ENCODE measurements around the gene RASGRP1. TPM values are rescaled to one million over a fixed set of nuclear protein-coding genes. Genes with fewer than 3 reads are reported as not detected.
"Not testable (repeated sequence)": the region's sequence is repeated elsewhere in the genome, so short reads cannot be mapped to it uniquely, and the experiment has no call there.

RASGRP1 gene
- total RNA-seq, 4 donors from 2014 or later: 0.22 to 2.1 (median 1.3) TPM

DNA sequence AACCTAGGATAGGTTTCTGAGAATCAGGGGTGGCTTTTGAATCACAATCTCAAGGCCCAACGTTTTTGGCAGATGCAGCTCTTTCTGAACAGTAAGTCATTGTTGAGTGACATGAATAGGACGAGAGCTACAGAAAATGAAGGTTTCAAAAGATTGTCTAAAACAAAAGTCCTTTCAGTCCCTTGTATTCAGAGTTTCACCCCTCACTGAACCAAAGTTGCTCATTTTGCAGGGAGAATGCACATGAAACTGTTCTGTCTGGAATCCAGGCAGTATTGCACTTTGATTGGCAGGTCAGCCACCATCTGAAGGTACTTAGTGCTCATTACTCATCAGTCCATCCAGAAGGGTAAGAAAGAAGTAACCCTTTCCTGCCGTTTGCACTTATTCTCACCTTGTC lies 24.1 kb upstream of the RASGRP1 start:
- no peaks in the 10 kb centered on the region for H3K36me3 ChIP-seq
- DNase-seq (ENCODE audit: low spot score in 2 of 2): no peak
- no peaks in the 10 kb centered on the region for H3K9me3 ChIP-seq
- TF ChIP-seq POLR2A (IDR thresholded peaks at IDR 0.05): no peak
- H3K4me1 ChIP-seq: peaks cover 0 to 11% (median 0%) of the 10 kb centered on the region in 4 donors
- no peak overlapping the region for H3K4me3 ChIP-seq
- H3K27ac ChIP-seq: peak overlapping the region in 1 of 4 donors; percentile 25
- WGBS, 2 donors: 25 to 30% methylated on average over 3 of the region's 3 CpGs
- H3K27me3 ChIP-seq: no peaks in the 10 kb centered on the region

DNA sequence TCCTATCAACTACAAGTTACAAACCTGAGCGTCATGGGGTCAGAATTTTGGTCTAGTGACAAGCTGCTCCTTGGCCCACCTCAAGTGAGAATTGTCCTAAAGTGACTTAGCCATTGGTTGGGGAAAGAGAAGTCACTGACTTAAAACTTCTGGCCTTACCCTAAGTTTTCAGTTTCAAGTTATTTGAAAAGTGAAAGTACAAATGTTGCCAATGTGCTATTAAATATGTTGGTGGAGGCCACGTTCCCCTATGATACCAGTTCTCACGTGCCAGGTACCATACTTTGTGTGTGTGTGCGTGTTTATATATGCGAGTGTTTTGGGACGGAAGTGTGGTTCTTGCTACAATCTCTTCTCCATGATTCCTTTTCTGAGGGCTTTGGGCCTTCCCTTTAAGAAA lies 22.6 kb upstream of the RASGRP1 start:
- Histone ChIP-seq H3K4me3 (no peak overlapping the region), H3K27ac (no peak overlapping the region), H3K36me3 (no peaks in the 10 kb centered on the region), H3K4me1 (peaks cover 0 to 11% (median 0%) of the 10 kb centered on the region in 4 donors), H3K9me3 (no peaks in the 10 kb centered on the region), H3K27me3 (no peaks in the 10 kb centered on the region)
- TF ChIP-seq EP300 (IDR thresholded peaks at IDR 0.05): no peak
- TF ChIP-seq, protein P1, sequence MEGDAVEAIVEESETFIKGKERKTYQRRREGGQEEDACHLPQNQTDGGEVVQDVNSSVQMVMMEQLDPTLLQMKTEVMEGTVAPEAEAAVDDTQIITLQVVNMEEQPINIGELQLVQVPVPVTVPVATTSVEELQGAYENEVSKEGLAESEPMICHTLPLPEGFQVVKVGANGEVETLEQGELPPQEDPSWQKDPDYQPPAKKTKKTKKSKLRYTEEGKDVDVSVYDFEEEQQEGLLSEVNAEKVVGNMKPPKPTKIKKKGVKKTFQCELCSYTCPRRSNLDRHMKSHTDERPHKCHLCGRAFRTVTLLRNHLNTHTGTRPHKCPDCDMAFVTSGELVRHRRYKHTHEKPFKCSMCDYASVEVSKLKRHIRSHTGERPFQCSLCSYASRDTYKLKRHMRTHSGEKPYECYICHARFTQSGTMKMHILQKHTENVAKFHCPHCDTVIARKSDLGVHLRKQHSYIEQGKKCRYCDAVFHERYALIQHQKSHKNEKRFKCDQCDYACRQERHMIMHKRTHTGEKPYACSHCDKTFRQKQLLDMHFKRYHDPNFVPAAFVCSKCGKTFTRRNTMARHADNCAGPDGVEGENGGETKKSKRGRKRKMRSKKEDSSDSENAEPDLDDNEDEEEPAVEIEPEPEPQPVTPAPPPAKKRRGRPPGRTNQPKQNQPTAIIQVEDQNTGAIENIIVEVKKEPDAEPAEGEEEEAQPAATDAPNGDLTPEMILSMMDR (IDR thresholded peaks at IDR 0.05): no peak
- no peak for TF ChIP-seq POLR2A (IDR thresholded peaks at IDR 0.05)
- DNase-seq (ENCODE audit: low spot score in 2 of 2): no peak
- WGBS, 2 donors: 74 to 85% methylated on average over 6 of the region's 6 CpGs

DNA sequence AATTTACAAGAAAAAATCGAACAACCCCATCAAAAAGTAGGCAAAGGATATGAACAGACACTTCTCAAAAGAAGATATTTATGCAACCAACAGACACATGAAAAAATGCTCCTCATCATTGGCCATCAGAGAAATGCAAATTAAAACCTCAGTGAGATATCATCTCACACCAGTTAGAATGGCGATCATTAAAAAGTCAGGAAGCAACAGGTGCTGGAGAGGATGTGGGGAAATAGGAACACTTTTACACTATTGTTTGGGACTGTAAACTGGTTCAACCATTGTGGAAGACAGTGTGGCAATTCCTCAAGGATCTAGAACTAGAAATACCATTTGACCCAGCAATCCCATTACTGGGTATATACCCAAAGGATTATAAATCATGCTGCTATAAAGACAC lies 21.4 kb upstream of the RASGRP1 start:
- not testable (repeated sequence) for H3K4me3 ChIP-seq; H3K9me3 ChIP-seq; DNase-seq (ENCODE audit: low spot score in 2 of 2); H3K27ac ChIP-seq; H3K27me3 ChIP-seq; H3K36me3 ChIP-seq
- H3K4me1 ChIP-seq: peaks cover 0 to 11% (median 0%) of the 10 kb centered on the region in 4 donors
- WGBS, 2 donors: 90 to 98% methylated on average over 2 of the region's 2 CpGs

DNA sequence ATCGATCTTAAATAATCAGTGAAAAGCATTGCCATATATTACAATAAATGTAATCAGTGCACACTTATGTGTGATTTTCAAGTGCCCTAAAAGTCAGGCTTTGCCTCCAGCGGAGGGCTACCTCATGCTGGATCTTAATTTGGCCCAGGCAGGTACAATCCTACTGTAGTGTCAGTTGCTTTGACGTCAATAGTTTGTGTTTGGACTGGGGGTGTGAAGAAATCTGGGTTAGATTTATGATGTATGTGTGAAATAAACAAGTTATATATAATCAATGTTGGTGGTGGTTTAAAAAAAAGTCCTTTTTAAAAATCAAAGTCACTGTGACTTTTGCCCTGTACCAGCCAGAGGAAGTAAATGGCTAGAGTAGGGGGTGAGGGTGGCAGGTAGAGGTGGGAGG lies 14.0 kb upstream of the RASGRP1 start:
- Histone ChIP-seq H3K4me3 (no peak overlapping the region), H3K9me3 (no peaks in the 10 kb centered on the region), H3K27me3 (no peaks in the 10 kb centered on the region), H3K36me3 (no peaks in the 10 kb centered on the region), H3K27ac (no peak overlapping the region), H3K4me1 (no peaks in the 10 kb centered on the region)
- no peak for DNase-seq (ENCODE audit: low spot score in 2 of 2)
- 86 to 89% methylated on average over 3 of the region's 3 CpGs for WGBS, 2 donors
- TF ChIP-seq, protein P1 (IDR thresholded peaks at IDR 0.05): no peak
- no peak for TF ChIP-seq POLR2A (IDR thresholded peaks at IDR 0.05)
- no peak for TF ChIP-seq EP300 (IDR thresholded peaks at IDR 0.05)

DNA sequence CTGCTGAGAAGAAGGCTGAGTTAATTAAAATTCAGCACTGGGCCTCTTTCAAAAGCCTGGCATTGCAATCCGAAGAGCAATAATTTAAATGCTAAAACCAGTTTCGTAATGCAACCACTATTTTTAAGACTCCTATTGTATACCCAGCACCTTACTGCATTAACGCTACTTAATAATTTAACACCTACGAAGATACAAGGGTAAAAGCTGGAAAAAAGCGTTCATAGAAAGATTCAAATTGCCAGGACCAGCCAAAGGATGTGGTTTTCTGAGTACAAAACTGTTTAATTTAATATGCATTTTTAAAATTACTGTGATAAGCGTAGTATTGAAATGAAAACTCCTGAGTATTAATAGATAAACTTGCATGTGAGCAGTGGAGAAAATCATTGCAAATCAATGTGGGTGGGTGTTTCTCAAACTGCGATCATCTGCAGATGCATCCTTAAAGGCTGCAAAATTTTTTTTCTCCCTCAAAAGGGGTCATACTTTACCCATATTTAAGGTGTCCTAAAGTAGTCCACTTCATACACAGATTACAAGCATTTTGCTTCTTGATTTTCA lies 12.9 kb upstream of the RASGRP1 start:
- Histone ChIP-seq H3K9me3 (no peaks in the 10 kb centered on the region), H3K36me3 (no peaks in the 10 kb centered on the region), H3K4me3 (no peak overlapping the region), H3K27ac (no peak overlapping the region), H3K27me3 (no peaks in the 10 kb centered on the region), H3K4me1 (no peaks in the 10 kb centered on the region)
- WGBS, 2 donors: 84 to 88% methylated on average over 7 of the region's 7 CpGs
- DNase-seq (ENCODE audit: low spot score in 2 of 2): no peak
- TF ChIP-seq POLR2A (IDR thresholded peaks at IDR 0.05): no peak

DNA sequence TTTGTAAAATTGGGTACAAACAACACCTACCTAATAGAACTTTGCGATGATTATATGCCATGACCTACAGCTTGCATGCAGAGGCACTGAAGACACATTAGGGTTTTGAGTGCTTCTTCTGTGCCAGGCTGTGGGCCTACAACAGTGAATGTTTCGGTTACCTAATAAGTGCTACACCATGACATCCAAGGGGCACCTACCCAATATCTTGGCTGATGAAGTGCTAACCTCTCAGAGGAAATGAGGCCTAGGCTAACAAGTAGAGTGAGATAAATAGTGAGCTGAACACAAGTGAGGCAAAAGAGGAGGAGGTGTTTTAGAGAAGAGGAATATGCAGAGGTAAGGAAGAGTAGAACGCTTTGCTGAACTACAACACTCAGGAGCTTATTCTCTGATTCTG lies 12.2 kb upstream of the RASGRP1 start:
- Histone ChIP-seq H3K27ac (no peak overlapping the region), H3K27me3 (no peaks in the 10 kb centered on the region), H3K4me3 (no peak overlapping the region), H3K4me1 (no peaks in the 10 kb centered on the region), H3K36me3 (no peaks in the 10 kb centered on the region), H3K9me3 (no peaks in the 10 kb centered on the region)
- DNase-seq (ENCODE audit: low spot score in 2 of 2): no peak
- TF ChIP-seq POLR2A (IDR thresholded peaks at IDR 0.05) (no peak), EP300 (IDR thresholded peaks at IDR 0.05) (no peak)
- TF ChIP-seq, protein P1 (IDR thresholded peaks at IDR 0.05): no peak
- 97 to 98% methylated on average over 3 of the region's 3 CpGs for WGBS, 2 donors

DNA sequence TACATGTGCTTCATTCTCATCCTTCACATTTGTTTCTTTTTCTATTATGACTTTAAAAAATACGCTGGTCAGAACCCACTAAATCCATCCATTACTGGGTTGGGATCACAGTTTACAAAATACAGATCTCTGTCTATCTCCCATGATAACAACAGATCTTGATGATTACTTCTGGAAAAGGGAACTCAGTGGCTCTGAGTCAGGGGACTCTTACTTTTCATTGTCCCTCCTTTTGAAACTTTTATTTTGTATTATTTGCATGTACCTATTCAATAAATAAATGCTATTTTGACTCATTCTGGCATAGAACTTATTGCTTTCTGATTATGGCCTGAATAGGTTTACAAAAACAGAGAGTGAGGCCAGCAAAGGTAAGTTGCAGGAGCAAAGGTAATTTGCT lies 11.6 kb upstream of the RASGRP1 start:
- WGBS, 2 donors: 81 to 87% methylated on average over 1 of the region's 1 CpG
- Histone ChIP-seq H3K4me1 (no peaks in the 10 kb centered on the region), H3K4me3 (no peak overlapping the region), H3K27me3 (no peaks in the 10 kb centered on the region), H3K27ac (no peak overlapping the region), H3K36me3 (no peaks in the 10 kb centered on the region), H3K9me3 (no peaks in the 10 kb centered on the region)
- no peak for DNase-seq (ENCODE audit: low spot score in 2 of 2)
- TF ChIP-seq, protein P1 (IDR thresholded peaks at IDR 0.05): no peak
- TF ChIP-seq POLR2A (IDR thresholded peaks at IDR 0.05) (no peak), EP300 (IDR thresholded peaks at IDR 0.05) (no peak)

All from tibial nerve (tissue), 4 donors.